ENCODE data around the gene CDS2.

GRCh38 chr20:5120185-5120476 lies 6.7 kb upstream of the CDS2 start:
- TF ChIP-seq POLR2AphosphoS5 (IDR thresholded peaks at IDR 0.05) (no peak), POLR2A (IDR thresholded peaks at IDR 0.05) (no peak), EP300 (IDR thresholded peaks at IDR 0.05) (no peak)
